Lung (tissue), 16 donors: ENCODE results near the gene ZSCAN20. TPM values are rescaled to one million over a fixed set of nuclear protein-coding genes. Genes with fewer than 3 reads are reported as not detected.

ENCODE experiments used
- ATAC-seq: fragments of 200-7000 bp; cut with Tn5 transposase; one replicate; pipeline ENCODE4 v1.9.1; 2020; ENCODE audit warnings: moderate number of reproducible peaks; ENCODE audit not compliant: insufficient read depth, low FRiP score
- DNase-seq, 3 donors: peaks; one replicate each; pipeline ENCODE4 v3.0.0-alpha.2; 2013 to 2017
- H3K27ac ChIP-seq, 2 donors: one replicate each; pipeline ENCODE4 v1.5.1; 2013; ENCODE audit warnings: mild to moderate bottlenecking in 2 of 2, moderate library complexity in 2 of 2, control low read depth in 1 of 2, inconsistent platforms in 1 of 2, low read depth in 1 of 2, low read length in 1 of 2
- H3K27me3 ChIP-seq, 3 donors: one replicate each; pipeline ENCODE4 v1.5.1; 2013; ENCODE audit warnings: low read length in 2 of 3; ENCODE audit not compliant: control insufficient read depth in 3 of 3, insufficient read depth in 3 of 3
- H3K36me3 ChIP-seq, 4 donors: one replicate each; pipeline ENCODE4 v1.5.1; 2013; ENCODE audit warnings: low read length in 4 of 4, mild to moderate bottlenecking in 1 of 4, moderate library complexity in 1 of 4; ENCODE audit not compliant: control insufficient read depth in 4 of 4, insufficient read depth in 4 of 4
- H3K4me1 ChIP-seq, 5 donors: one replicate each; pipeline ENCODE4 v1.5.1; 2013; ENCODE audit warnings: low read length in 5 of 5, mild to moderate bottlenecking in 2 of 5, moderate library complexity in 1 of 5; ENCODE audit not compliant: control insufficient read depth in 5 of 5, insufficient read depth in 5 of 5
- H3K4me3 ChIP-seq: one replicate; pipeline ENCODE4 v1.5.1; 2013; ENCODE audit warnings: mild to moderate bottlenecking, control low read depth, moderate library complexity
- H3K9ac ChIP-seq, 2 donors: one replicate each; pipeline ENCODE4 v1.5.1; 2013; ENCODE audit warnings: low read length in 2 of 2, control low read depth in 1 of 2; ENCODE audit not compliant: insufficient read depth in 1 of 2
- H3K9me3 ChIP-seq, 4 donors: one replicate each; pipeline ENCODE4 v1.5.1; 2013; ENCODE audit warnings: low read length in 3 of 4, mild to moderate bottlenecking in 1 of 4, moderate library complexity in 1 of 4; ENCODE audit not compliant: control insufficient read depth in 4 of 4, insufficient read depth in 3 of 4
- CTCF ChIP-seq: IDR thresholded peaks from 2 replicates; pipeline ENCODE4 v1.5.1; 2012; ENCODE audit warnings: mild to moderate bottlenecking; ENCODE audit errors: control extremely low read depth, extremely low read depth
- WGBS, 2 donors: extraction: QIAGEN DNeasy Blood & Tissue Kit; methylation state at CpG; one replicate each; pipeline ENCODE4 v1.1.7; 2013; 5-methylcytosine and 5-hydroxymethylcytosine counted together
- long read RNA-seq, 5 donors: transcript quantifications; one replicate each; lab custom pipeline, GENCODE V29; 2026
- polyA plus RNA-seq, 2 donors: library from polyadenylated mRNA; stranded (reverse); fragments of 200-250 nt; gene quantifications; one replicate each; pipeline ENCODE4 v1.2.1, GENCODE V29; 2013
- total RNA-seq, 2 donors: library from RNA; depleted of rRNA in 1 of 2; stranded (reverse); fragments of >200 nt in 1 of 2; gene quantifications; one replicate each; pipeline ENCODE4 v1.2.1, GENCODE V29; 2014 to 2021
- donor health status: control.
- donor health status: control.
- donor health status: Bipolar disorder and iron deficiency.
- donor health status: healthy.
- donor health status: DM: yes; HTN: yes; CAD: no.

Gene ZSCAN20
- total RNA-seq (1 to 10 TPM; 4.9 to 5.7 TPM), polyA plus RNA-seq (1 to 10 TPM in 1 of 2 donors, under 1 TPM in 1; 0.67 to 1.4 TPM)
- long read RNA-seq, donor 1, result 0 reads
- long read RNA-seq, donor 2, result 0 reads
- long read RNA-seq, donor 3, result 0 reads
- long read RNA-seq, donor 4, result 0 reads
- long read RNA-seq, donor 5, result 0 reads

GRCh38 chr1:33472269-33472980 lies at the start of gene ZSCAN20:
Gene ZSCAN20 (plus strand): TSS chr1:33472645. CDS start chr1:33479289, 6,644 bp downstream.
- H3K36me3 ChIP-seq, result no peaks in the 10 kb centered on the region
- H3K27me3 ChIP-seq, result no peaks in the 10 kb centered on the region
- H3K9me3 ChIP-seq, result no peaks in the 10 kb centered on the region
- peak; percentile 95 for ATAC-seq
- peak; percentile 99 for DNase-seq
- H3K27ac ChIP-seq, result peak within 1 kb of the TSS; percentile 68 to 86
- TF ChIP-seq CTCF, result no peak
- 1% methylated on average over 38 of the region's 38 CpGs for WGBS, 2 donors
- peak within 1 kb of the TSS; percentile 72 to 76 for H3K9ac ChIP-seq
- H3K4me1 ChIP-seq, result peaks cover 0 to 17% (median 12%) of the 10 kb centered on the region in 5 donors
- H3K4me3 ChIP-seq, result peak within 1 kb of the TSS; percentile 61

- no peak for ATAC-seq
Measured at GRCh38 chr1:33424205-33424604, 48.2 kb upstream of the ZSCAN20 start.

GRCh38 chr1:33424610-33425009 lies 47.8 kb upstream of the ZSCAN20 start:
- 87% methylated on average over 2 of the region's 2 CpGs for whole genome bisulfite sequencing, 2 donors
- ATAC-seq, result no peak
- TF ChIP-seq CTCF, result no peak

More at GRCh38 chr1:33424205-33424604, 48.2 kb upstream of the ZSCAN20 start:
- Histone ChIP-seq H3K27ac (no peak overlapping the region), H3K4me1 (peaks cover 0 to 37% (median 0%) of the 10 kb centered on the region in 5 donors), H3K9ac (no peak overlapping the region), H3K27me3 (peaks cover 0 to 10% (median 6%) of the 10 kb centered on the region in 3 donors), H3K36me3 (peaks cover 0 to 3% (median 0%) of the 10 kb centered on the region in 4 donors), H3K4me3 (no peak overlapping the region), H3K9me3 (no peaks in the 10 kb centered on the region)
- DNase-seq, result no peak
- 78 to 92% methylated on average over 4 of the region's 4 CpGs for WGBS, 2 donors
- TF ChIP-seq CTCF, result no peak

More at GRCh38 chr1:33424610-33425009, 47.8 kb upstream of the ZSCAN20 start:
- no peak overlapping the region for H3K27ac ChIP-seq
- DNase-seq, result no peak
- peaks cover 0 to 3% (median 0%) of the 10 kb centered on the region in 4 donors for H3K36me3 ChIP-seq
- no peaks in the 10 kb centered on the region for H3K9me3 ChIP-seq
- H3K4me1 ChIP-seq, result peaks cover 0 to 42% (median 0%) of the 10 kb centered on the region in 5 donors
- H3K27me3 ChIP-seq, result peaks cover 0 to 11% (median 6%) of the 10 kb centered on the region in 3 donors
- no peak overlapping the region for H3K4me3 ChIP-seq
- no peak overlapping the region for H3K9ac ChIP-seq
